Measurements from ENCODE around the gene TRMT11.

GRCh38 chr6:126015863-126016262, 29.5 kb downstream of the TRMT11 start:
- TF ChIP-seq CTCF (IDR thresholded peaks at IDR 0.05), result no peak
- no peak for TF ChIP-seq POLR2A (IDR thresholded peaks at IDR 0.05)
